GM20431 (cell line): ENCODE data around the gene ZNF418.
"Not testable (repeated sequence)": the region's sequence is repeated elsewhere in the genome, so short reads cannot be mapped to it uniquely, and the experiment has no call there.

Experiments
- in situ Hi-C: fragments of 300-500 bp; cut with MseI, MboI; formaldehyde crosslinking; loops from one replicate; pipeline ENCODE4 v1.15.0; 2020; ENCODE audit warnings: low sequenced_read_pairs; ENCODE audit not compliant: unreplicated experiment

ZNF418 gene

GRCh38 chr19:57934820-57935665 is at the start of gene ZNF418:
TSS of gene ZNF418 (minus strand) at chr19:57935402. CDS start at chr19:57933822, 1,580 bp downstream.
- in situ Hi-C loops, result no loop called here

- in situ Hi-C loops, result no loop called here
Observed at GRCh38 chr19:57978586-57979289, 43.5 kb upstream of the ZNF418 start.

GRCh38 chr19:57974434-57974833 is 39.2 kb upstream of the ZNF418 start, which contains the start of gene C19orf18:
TSS of gene C19orf18 (minus strand) at chr19:57974534. CDS start at chr19:57974432, 102 bp downstream.
- in situ Hi-C loops, result no loop called here

GRCh38 chr19:57964761-57965160 is 29.6 kb upstream of the ZNF418 start:
- in situ Hi-C loops, result no loop called here

GRCh38 chr19:57961785-57962184 is 26.6 kb upstream of the ZNF418 start:
- in situ Hi-C loops, result no loop called here

- in situ Hi-C loops, result no loop called here
Observed at GRCh38 chr19:57954996-57955395, 19.8 kb upstream of the ZNF418 start.

GRCh38 chr19:57949702-57950101 is 14.5 kb upstream of the ZNF418 start:
- in situ Hi-C loops, result no loop called here

GRCh38 chr19:57949296-57949695 is 14.1 kb upstream of the ZNF418 start:
- in situ Hi-C loops, result no loop called here

- in situ Hi-C loops, result no loop called here
Observed at GRCh38 chr19:57947419-57948134, 12.4 kb upstream of the ZNF418 start, which contains the start of gene ZNF256. TSS of gene ZNF256 (minus strand) at chr19:57947706. CDS start at chr19:57947474, 232 bp downstream.

GRCh38 chr19:57947088-57947418 is 11.9 kb upstream of the ZNF418 start:
- in situ Hi-C loops, result no loop called here

- in situ Hi-C loops, result no loop called here
Observed at GRCh38 chr19:57946316-57946715, 11.1 kb upstream of the ZNF418 start.

GRCh38 chr19:57941593-57941992 is 6.4 kb upstream of the ZNF418 start:
- in situ Hi-C loops, result no loop called here

- in situ Hi-C loops, result no loop called here
Observed at GRCh38 chr19:57935731-57936130, 529 bp upstream of the ZNF418 start.

GRCh38 chr19:57927587-57927986 is 7.6 kb downstream of the ZNF418 start:
- in situ Hi-C loops, result no loop called here

- in situ Hi-C loops, result not testable (repeated sequence)
Observed at GRCh38 chr19:57916168-57916995, 18.8 kb downstream of the ZNF418 start, which contains the start of gene ZNF417. TSS of gene ZNF417 (minus strand) at chr19:57916592. CDS start at chr19:57916411, 181 bp downstream.

- in situ Hi-C loops, result no loop called here
Observed at GRCh38 chr19:57914531-57914930, 20.7 kb downstream of the ZNF418 start.

- in situ Hi-C loops, result no loop called here
Observed at GRCh38 chr19:57907394-57907793, 27.8 kb downstream of the ZNF418 start.

- in situ Hi-C loops, result no loop called here
Observed at GRCh38 chr19:57905258-57905657, 29.9 kb downstream of the ZNF418 start.

- in situ Hi-C loops, result no loop called here
Observed at GRCh38 chr19:57903618-57904184, 31.5 kb downstream of the ZNF418 start.
